Muscle of back (tissue), 11 donors: ENCODE measurements around the gene KDM7A. TPM values are rescaled to one million over a fixed set of nuclear protein-coding genes. Genes with fewer than 3 reads are reported as not detected.
"Not testable (repeated sequence)": the region's sequence is repeated elsewhere in the genome, so short reads cannot be mapped to it uniquely, and the experiment has no call there.

Source experiments
- DNase-seq, 3 donors: peaks; one replicate each; pipeline versions ENCODE4 v3.0.0 to v3.0.0-alpha.2; 2013
- polyA plus RNA-seq, 10 donors: library from polyadenylated mRNA; unstranded; fragments of 120-200 nt; gene quantifications; one replicate each; pipeline ENCODE4 v1.2.1, GENCODE V29; 2013; ENCODE audit not compliant: insufficient read length in 10 of 10

The KDM7A gene
- polyA plus RNA-seq, 10 donors: 5.9 to 12.0 (median 8.9) TPM

DNA sequence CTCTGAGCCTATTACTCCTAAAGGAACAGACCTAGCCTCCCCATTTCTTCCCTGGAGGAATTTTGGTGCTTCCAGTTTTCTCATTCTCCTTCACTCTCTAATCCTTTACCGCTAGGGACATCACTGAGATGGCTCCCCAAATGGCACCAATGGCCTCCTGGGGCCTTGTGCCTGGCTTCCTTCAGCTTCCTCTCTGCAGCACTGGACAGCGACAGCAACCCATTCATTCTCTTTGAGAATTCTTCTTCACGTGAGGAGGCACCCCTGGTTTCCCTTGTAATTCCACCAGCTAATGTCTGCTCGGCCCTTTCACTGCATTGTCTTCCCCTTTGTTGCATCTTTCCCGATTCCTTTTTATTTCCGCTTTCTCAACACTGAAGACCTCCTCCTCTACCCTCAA, 24.6 kb upstream of the KDM7A start:
- no peak for DNase-seq

DNA sequence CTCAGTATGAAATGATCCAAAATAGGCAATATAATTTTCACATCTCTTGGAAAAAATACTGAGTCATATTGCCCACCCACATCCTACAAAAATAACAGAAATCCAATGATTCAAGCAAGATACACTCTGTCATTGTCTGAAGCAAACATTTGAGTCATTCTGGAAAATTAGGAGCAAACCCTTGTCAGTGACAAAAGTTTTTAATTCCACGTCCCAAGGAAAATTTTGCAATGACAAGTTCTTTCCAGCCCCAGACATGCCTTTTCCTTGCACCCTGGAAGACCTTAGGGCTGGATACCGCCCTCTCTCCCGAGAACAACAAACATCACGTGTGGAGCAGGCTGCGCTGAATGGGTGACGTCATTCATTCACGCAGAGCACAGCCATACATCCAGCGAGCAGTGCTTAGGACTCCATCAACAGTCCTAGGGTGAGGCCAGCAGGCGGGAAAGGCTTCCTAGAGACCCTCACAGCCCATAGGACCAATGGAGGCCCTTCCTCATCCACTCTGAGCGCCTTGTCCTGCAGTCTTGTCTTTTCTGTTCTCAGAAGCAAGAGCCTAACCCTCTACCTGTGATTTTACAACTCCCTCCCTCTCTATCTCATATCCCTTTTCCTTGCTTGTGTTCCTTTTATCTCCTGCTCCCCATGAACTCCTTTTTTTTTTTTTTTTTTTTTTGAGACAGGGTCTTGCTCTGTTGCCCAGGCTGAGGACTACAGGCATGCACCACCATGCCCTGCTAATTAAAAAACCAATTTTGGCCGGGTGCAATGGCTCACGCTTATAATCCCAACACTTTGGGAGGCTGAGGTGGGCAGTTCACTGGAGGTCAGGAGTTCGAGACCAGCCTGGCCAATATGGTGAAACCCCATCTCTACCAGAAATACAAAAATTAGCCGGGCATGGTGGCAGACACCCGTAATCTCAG, 23.5 kb upstream of the KDM7A start:
- DNase-seq: peak in 1 of 3 donors; percentile 25

DNA sequence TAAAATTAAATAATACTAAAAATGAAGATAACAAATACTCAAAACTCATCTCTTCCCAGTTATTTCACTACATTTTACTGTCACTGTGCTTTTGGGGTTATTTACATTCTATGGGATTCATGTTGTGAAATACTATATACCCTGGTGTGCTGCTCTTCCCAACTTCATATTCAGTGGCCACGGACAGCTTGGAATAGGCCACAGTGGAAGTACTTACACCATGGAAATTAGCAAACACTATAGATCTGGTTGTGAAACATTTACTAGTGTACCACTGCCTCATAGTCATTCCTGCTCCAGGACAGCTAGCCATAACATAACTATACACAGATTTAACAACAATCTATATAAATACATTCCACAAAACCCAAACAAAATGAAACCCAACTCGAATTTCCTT, 21.2 kb upstream of the KDM7A start:
- DNase-seq: no peak

DNA sequence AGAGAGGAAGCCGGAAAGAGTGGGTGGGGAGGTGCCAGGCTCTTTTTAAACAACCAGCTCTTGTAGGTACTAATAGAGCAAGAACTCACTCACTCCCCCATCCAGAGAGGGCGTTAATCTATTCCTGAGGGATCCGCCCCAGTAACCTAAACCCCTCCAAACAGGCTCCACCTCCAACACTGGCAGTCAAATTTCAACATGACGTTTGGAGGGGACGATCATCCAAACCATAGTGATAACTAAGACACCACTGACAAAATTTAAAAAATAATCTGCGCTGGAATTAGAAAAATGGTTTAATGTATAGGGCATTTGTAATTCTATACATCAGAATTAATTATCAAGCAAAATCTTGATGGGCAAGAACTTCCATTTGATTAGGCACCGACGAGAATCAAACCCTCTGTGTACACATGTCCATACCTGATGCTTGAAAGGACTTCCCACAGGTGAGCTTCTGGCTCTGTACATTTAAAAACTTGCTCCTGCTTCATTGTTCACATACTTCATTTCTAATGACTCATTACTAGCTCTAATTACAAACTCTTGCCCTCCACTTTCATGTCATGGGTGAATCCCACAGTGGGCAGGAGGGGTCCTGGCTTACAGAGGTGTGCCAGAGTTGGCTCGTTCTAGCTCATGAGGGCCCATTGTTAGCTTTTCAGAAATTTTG, 20.6 kb upstream of the KDM7A start:
- DNase-seq: no peak

DNA sequence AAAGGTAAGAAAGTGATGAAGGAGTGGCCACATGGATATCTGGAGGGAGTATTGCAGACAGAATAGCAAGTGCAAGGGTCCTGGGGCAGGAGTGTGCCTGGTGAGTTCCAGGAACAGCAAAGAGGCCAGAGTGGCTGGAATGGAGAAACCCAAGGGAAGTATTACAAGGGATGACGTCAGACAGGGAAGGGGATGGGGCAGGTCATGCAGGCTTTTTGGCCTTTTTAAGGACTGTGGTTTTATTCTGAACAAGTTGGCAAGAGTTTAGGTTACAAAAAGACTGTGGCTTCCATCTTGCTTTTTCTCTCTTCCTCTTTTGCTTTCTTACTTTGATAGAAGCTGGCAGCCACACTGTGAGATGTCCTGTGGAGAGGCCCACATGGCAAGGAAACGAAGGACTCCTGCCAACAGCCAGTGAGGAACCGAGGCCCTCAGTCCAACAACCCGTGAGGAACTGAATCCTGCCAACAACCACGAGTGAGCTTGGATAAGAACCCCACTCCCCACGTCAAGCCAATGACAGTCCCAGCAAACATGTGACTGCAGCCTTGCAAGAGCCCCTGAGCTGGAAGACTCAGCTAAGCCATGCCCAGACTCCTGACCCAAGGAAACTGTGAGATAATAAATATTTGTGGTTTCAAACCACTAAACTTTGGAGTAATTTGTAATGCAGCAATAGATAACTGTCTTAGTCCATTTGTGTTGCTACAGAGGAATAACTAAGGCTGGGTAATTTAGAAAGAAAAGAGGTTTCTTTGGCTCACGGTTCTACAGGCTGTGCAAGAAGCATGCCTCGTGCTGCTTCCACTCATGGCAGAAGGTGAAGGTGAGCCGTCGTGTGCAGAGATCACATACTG, 19.8 kb upstream of the KDM7A start:
- peak in 1 of 3 donors; percentile 24 for DNase-seq

DNA sequence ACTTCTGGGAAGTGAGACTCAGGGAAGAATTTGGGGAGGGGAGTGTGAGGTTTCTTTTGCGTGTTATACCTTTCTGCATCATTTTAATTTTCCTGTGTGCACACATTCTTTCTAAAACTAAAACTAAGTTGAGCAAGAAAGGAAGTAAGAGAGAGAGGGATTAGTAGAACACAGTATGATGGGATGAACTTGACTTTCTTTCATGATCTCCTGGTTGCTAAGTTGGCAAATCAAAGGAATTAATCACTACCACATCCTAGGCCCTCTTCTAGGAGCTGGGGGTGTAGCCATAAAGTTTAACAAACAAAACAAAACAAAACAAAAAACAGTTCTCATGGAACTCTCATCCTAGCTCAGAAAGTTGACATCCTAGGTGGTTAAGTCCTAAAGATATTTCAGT, 19.1 kb upstream of the KDM7A start:
- no peak for DNase-seq

DNA sequence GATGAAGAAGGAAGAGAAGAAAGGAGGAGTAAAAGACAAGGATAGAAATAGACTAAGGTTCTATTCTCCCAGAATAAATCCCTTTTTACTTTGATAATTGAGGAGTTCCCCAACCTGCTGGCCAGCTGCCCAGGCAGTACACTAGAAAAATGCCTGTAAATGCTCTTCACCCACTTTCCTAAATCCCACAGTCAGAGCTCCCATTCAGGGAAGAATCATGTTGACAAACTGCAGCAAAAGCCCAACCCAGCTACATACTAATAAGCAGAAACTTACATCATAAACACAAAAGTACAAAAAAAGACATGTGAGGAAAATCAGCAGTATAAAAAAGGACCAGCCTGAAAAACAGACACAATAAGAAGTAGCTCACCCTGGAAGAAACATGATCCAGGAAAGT, 15.8 kb upstream of the KDM7A start:
- no peak for DNase-seq

DNA sequence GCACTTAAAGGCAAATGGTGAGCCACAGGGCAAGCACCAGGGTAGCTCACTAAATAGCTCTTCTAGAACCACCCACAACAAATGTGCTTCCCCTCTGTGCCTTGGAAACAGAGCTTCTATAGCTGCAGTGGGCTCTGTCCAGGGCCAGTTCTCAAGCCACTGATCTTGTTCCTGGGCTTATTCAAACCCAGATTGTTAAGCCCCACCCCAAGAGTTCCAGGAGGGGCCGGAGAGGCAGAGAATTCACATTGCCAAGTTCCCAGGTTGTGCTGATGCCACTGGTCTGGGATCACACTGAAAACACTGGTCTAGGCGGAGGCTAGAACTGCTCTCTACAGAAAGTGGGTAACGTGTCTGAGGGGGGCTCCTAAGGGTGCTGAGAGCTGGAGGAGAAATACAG, 15.4 kb upstream of the KDM7A start:
- no peak for DNase-seq

DNA sequence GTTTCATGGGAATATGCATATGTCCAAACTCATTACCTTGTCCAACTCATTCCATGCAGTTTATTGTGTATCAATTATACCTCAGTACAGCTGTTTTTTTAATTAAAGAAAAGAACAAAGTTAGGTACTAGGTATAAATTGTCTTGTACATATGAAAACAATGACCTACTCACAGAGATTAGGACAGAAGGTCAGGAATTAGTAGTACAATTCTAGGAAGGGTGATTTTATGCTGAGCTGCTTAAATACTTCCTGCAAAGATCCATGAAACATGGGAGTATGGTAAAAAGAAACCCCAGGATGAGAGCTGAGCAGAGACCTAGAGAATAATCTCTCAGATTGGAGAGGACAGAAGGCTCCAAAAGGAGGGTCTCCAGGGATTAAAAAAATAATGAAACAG, 13.8 kb upstream of the KDM7A start:
- DNase-seq: no peak

DNA sequence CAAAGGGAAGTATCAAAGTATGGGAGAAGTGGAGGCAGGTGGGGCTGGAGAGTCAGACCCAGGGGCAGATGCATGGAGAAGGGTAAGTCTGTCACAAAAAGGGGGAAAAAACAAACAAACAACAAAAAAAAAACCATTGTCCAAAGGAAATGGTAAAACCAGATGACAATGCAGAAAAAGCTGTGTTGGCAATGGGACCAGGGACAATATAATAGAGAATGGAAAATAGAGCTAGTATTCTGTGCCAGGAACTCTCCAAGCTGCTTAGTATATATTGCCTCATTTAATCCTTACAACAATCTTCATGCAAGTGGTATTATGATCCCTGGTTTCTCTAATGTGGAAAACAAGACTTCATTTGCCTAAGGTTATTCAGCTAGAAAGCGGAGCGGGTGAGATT, 13.1 kb upstream of the KDM7A start:
- DNase-seq: no peak

DNA sequence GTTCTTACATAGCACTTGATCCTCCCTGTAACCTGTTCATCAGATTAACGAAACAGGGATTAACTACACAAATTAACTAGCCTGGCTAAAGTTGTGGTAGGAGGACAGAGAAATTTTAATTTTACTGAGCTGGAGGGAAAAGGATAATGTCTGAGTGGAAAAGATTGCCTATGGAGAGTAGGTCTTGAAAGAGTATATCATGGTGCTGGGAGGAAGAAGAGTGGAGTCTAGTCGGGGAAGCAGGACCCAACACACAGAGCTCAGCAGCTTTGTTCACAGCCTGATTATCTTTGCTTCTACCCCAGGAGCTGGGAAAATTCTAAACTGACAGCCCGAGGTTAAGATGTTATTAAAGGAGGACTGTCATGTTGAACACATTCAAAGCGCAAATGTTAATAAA, 6.1 kb upstream of the KDM7A start:
- no peak for DNase-seq

DNA sequence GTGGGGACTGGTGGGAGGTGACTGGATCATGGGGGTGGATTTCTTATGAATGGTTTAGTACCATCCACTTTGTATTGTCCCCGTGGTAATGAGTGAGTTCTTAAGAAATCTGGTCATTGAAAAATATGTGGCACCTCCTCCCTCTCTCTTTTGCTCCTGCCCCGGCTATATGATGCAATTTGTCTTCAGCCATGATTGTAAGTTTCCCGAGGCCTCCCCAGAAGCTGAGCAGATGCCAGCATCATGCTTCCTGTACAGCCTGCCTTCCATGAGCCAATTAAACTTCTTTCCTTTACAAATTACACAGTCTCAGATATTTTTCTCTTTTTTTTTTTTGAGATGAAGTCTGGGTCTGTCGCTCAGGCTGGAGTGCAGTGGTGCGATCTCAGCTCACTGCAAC, 2.6 kb upstream of the KDM7A start:
- no peak for DNase-seq

DNA sequence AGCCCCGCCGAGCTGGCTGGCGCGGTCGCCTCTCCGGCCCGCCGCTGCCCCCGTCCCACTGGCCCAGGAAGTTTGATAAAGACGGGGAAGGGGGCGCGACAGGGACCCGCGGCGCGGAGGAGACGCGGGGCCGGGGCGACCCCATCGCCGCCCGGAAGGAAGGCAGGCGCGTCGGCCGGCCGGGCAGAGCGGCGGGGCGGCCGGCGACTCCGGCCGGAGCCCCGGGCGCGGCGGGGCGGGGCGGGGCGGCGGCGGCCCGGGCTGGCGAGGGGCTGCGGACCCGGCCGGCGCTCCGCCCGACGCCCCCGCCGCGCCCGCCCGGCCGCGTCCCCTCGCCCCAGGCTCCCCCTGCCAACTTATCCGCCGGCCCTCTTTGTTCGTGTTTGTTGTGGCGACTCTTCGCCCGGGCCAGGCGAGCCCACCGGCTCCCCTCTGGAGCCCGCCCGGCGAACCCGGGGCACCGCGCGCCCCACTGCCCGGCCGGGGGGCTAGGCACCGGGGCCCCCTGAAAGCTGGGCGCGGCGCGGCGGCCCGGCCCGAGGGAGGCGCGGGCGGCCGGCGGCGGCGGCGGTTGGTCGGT, 571 bp downstream of the KDM7A start:
- DNase-seq: no peak

DNA sequence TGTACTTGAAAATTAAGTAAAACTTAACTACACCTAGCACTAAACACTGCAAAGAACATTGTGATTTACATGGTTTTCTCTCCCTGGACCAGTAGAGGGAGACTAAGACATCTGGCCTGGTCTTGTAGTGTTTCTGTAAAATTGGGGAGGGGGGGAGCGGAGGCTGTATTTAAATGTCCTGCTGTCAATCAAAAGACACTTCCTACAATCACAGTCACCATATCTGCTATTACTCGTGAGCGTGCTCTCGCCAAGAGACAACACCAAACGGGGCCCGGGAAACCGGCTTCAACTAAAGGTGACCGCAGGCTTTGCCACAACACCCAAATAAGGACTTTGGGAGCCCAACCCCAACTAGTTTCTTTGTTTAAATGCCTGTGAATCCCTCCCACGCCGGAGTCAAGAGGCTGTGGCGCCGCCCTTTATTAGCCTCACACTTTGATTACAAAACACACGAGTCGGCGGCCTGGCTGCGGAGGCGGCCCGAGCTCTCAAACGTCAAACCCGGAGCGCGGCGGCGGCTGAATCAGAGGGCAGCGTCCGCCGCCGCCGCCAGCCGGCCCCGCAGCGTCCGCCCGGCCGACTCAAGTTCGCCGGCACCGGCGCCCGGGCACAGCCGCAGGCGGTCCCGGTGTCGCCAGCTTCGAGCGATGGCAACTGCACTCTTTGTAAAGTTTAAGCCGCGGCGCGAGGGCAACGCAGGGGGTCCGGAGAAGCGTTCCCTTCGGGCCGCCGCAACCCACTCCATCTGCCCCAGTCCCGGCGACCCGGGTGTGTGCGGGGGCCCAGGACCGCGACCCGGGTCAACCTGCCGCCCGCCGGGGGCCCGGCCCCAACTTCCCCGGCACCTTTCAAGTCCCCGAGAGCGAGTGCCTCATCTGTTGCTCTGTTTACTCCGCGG, 1.3 kb downstream of the KDM7A start:
- DNase-seq: peak; percentile 88 to 95 (median 90)

DNA sequence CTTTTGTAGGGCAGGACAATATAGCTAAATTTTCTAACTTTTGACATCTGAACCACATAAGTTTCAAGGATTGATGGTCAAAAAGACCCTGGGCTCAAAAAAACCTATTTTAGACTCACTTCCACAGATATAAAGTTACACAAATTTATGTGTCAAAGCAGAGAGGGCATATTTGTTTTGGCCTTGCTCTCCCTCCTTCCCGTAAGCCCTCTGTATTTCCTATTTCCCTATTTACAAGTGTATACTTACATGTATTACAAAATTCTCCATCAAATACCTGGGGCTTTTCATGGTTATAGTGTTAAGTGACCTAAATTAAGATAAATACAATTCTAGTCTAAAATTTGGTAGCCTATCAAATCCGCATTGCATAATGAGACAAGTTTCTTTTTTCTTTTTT, 2.6 kb downstream of the KDM7A start:
- no peak for DNase-seq

DNA sequence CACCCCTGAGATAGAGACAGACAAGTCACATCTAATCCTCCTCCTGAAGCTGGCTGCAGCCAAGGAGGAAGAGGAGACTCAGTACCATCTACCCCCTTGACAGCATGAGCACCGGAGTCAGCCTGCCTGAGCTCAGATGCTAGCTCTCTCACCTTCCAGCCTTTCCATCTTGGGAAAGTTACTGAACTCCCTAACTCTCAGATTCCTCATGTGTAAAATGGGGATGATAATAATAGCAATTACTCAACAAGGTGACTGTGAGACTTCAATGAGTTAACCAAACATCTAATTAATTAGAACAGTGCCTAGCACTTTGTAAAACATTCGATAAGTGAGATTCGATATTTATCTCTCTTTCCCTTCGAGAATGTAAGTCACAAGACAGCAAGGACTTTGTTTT, 6.4 kb downstream of the KDM7A start:
- DNase-seq: no peak

DNA sequence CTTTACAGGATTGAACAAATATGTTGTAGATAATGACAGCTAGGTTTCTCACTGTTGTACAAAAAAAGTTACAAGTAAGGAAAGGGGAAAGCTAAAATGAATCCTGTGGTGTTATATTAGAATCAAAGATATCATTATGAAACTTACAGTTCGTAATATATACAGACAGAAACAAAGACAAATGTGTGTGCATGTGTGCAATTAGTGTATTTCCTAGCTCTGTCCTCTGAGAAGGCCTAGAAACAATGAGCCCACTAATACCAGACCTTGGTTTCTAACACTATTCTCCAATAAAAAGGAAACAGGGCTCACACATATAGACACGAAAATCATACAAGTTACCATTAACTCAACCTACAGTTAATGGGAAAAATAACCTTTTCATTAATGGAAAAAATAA, 8.0 kb downstream of the KDM7A start:
- DNase-seq: no peak

DNA sequence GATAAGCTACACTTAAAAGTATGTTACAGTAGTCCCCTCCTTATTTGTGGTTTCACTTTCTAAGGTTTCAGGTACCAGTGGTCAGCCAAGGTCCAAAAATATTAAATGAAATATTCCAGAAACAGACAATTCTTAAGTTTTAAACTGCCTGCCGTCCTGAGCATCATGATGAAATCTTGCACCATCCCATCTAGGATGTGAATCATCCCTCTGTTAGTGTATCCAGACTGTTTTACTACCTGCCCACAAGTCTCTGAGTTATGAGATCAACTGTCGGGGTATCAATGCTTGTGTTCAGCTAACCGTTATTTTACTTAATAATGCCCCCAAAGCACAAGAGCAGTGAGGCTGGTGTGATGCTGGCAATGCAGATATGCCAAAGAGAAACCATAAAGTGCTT, 11.4 kb downstream of the KDM7A start:
- DNase-seq: peak in 1 of 3 donors; percentile 57

DNA sequence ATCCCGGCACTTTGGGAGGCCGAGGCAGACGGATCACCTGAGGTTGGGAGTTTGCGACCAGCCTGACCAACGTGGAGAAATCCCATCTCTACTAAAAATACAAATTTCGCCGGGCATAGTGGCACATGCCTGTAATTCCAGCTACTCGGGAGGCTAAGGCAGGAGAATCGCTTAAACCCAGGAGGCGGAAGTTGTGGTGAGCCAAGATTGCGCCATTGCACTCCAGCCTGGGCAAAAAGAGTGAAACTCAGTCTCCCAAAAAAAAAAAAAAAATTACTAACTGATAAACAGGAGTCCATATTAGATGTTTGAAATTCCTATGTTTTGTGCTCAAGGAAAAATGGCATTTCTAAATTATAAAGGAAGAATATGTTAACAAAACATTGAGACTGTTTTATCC, 14.7 kb downstream of the KDM7A start:
- DNase-seq: not testable (repeated sequence)

DNA sequence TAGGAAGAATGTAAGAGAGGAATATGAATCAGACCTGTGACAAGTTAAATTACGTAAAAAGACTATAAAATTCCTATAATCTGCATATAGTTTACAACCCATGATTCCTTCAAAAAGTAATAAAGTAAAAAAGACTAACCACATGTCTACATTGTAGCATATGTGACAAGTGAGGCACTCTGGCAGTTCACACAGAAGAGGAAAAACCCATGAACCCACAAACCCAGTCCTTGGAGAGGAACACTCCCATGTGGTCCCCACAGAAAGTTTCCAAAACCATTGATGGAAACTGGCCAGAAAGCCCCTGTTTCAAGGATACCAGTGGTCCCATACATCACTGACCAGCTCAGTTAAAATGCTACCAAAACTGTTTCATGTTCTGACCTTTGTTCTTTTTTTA, 15.7 kb downstream of the KDM7A start:
- DNase-seq: no peak

DNA sequence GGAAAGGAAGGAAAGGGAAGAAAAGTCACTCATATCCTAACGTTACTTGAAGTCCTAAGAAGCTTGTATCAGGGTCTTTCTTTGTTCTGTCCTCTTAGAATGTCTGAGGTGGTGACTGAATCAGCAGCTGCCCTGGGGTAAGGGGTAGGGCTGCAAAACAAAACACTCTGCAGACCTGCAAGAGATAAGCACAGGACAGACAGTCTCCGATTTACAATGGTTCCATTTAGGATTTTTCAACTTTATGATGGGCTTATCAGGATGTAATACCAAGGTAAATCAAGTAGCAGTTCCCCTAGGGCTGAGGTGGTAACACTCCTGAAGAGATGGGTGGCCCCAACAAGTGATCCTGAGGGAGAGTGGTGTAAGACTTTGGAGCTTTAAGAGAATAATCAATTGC, 16.5 kb downstream of the KDM7A start:
- DNase-seq: no peak
